Measurements from ENCODE around the gene IL1RL1. TPM values are rescaled to one million over a fixed set of nuclear protein-coding genes. Genes with fewer than 3 reads are reported as not detected.

IL1RL1 gene
- total RNA-seq, result 1 to 10 TPM; 1.3 to 3.4 TPM

DNA sequence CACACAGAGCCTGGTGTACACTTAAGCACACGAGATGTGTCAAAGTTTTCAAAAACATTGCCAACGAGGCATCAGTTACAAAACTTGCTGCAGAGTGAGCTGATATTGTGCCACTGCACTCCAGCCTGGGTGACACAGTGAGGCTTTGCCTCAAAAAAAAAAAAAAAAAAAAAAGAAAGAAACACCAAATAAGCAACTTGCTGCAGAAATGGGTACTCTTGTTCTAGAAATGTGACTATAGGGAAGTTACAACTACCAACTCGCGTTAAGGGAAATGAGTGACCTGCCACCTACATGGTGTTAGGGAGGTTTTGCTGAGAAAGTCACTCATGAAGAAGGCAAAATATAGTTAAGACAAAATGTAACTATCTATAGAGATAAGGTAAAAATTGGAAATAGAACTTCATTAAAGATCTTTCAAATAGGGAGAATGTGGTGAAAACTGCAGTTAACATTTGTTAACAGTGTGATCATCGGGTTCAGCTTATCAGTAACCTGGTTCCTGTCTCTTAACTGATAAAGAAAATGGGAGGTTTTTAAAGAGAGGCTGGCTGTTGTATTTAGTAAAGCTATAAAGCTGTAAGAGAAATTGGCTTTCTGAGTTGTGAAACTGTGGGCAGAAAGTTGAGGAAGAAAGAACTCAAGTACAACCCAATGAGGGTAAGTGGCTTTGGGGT, at the start of gene IL1RL1:
IL1RL1 (plus strand) TSS at position 600 of the 677 bp plus-strand sequence. CDS start 26,702 bp downstream, outside the sequence.
- no peaks in the 10 kb centered on the region for H3K9me3 ChIP-seq
- intact Hi-C loops (cut with DNase I), result no loop called here
- no peaks in the 10 kb centered on the region for H3K4me1 ChIP-seq (replicated peaks)
- H3K4me3 ChIP-seq, result no peak within 1 kb of the TSS
- H3K27me3 ChIP-seq (replicated peaks; ENCODE audit: insufficient read depth), result no peaks in the 10 kb centered on the region
- H3K36me3 ChIP-seq, result no peaks in the 10 kb centered on the region
- WGBS, result 69% methylated on average over 5 of the region's 5 CpGs
- TF ChIP-seq, protein P1, sequence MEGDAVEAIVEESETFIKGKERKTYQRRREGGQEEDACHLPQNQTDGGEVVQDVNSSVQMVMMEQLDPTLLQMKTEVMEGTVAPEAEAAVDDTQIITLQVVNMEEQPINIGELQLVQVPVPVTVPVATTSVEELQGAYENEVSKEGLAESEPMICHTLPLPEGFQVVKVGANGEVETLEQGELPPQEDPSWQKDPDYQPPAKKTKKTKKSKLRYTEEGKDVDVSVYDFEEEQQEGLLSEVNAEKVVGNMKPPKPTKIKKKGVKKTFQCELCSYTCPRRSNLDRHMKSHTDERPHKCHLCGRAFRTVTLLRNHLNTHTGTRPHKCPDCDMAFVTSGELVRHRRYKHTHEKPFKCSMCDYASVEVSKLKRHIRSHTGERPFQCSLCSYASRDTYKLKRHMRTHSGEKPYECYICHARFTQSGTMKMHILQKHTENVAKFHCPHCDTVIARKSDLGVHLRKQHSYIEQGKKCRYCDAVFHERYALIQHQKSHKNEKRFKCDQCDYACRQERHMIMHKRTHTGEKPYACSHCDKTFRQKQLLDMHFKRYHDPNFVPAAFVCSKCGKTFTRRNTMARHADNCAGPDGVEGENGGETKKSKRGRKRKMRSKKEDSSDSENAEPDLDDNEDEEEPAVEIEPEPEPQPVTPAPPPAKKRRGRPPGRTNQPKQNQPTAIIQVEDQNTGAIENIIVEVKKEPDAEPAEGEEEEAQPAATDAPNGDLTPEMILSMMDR (IDR thresholded peaks at IDR 0.05), result no peak
- no peak for TF ChIP-seq POLR2AphosphoS5 (IDR thresholded peaks at IDR 0.05)
- TF ChIP-seq POLR2A (IDR thresholded peaks at IDR 0.05), result no peak
- no peak for DNase-seq (ENCODE audit: low spot score)
- no peak within 1 kb of the TSS for H3K27ac ChIP-seq

DNA sequence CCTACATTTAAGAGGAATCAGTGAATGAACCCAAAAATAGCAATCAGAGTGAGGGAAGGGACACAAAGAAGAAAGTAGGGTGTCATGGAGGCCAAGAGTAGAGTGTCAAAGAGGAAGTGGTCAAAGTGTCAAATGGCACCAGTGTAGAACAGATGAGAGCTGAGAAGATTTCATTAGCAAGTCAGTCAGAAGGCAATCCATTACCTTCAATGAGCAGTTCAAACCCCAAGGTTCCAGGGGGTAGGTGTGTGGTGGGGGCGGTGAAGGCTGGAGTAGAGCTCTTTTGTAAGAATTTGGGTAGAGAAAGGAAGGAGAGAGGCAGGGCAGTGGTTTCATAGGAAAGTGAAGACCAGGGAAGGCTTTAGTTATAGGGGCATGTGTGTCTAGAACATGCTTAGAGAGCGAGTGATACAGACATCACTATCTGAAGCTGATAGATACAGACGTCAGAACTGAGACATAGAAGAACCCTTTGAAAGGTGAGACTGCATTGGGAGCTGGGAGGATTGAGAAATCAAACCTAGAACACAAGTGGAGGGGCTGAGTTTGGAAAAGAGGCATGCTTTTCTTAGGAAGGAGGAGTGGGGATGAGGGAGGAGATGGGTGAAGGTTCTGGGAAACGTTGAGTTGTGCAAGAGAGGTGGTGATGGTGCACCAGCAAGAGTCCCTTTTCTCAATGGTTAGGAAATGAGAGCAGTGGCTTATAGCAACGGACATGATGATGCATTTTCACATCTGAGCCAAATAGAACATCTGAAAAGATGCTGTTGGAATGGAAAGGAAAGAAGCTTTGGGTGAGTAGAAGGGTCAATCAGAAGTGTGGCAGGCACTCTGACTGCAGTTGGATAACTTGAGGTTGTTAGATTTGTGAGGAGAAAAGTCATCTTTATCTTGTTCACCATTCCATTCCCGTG, 48.9 kb upstream of the IL1RL1 start:
- intact Hi-C loops (cut with DNase I), result no loop called here
- WGBS, result 77% methylated on average over 6 of the region's 6 CpGs
- Histone ChIP-seq H3K27ac (no peak overlapping the region), H3K27me3 (replicated peaks; ENCODE audit: insufficient read depth) (no peaks in the 10 kb centered on the region), H3K9me3 (no peaks in the 10 kb centered on the region), H3K36me3 (no peaks in the 10 kb centered on the region), H3K4me1 (replicated peaks) (no peaks in the 10 kb centered on the region), H3K4me3 (no peak overlapping the region)
- DNase-seq (ENCODE audit: low spot score), result no peak
- TF ChIP-seq POLR2AphosphoS5 (IDR thresholded peaks at IDR 0.05) (no peak), POLR2A (IDR thresholded peaks at IDR 0.05) (no peak)
- TF ChIP-seq, protein P1 (IDR thresholded peaks at IDR 0.05), result no peak

DNA sequence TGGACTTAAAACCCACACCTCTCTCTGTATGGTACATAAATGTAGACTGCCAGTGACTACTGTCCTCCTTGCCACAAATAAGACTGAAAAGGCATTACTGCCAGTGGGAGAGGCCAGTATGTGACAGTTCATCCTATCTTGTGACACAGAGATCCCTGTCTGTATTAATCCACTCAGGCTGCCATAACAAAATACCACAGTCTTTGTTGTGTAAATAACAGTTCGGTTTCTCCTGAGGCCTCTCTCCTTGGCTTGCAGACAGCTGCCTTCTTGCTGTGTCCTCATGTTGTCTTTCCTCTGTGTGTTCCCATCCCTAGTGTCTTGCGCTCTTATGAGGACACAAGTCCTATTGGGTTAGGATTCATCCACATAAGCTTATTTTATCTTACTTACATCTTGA, 46.4 kb upstream of the IL1RL1 start:
- 68% methylated on average over 2 of the region's 2 CpGs for WGBS
- no peak for DNase-seq (ENCODE audit: low spot score)
- TF ChIP-seq, protein P1 (IDR thresholded peaks at IDR 0.05), result no peak
- TF ChIP-seq POLR2A (IDR thresholded peaks at IDR 0.05) (no peak), POLR2AphosphoS5 (IDR thresholded peaks at IDR 0.05) (no peak)

DNA sequence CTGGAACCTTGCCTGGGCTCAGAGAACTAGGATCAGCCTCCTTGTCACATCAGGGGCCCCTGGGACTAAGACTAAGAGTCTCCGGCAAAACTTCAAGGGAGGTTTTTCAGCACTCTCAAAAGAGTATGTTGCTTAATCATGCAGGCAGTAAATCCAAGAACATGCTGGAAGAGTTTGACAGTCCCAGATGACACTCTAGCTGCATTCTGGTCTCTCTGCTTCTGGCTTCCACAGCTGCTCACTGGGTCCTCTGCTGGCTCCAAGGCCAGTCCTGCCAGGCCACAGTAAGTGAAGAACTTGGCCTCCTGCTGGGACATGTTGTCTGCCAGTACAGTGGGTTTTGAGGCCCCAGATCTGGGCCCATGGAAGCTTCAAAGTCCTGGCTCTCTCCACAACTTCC, 45.2 kb upstream of the IL1RL1 start:
- no peak for DNase-seq (ENCODE audit: low spot score)
- Histone ChIP-seq H3K9me3 (no peaks in the 10 kb centered on the region), H3K4me1 (replicated peaks) (no peaks in the 10 kb centered on the region), H3K36me3 (no peaks in the 10 kb centered on the region), H3K27ac (no peak overlapping the region), H3K27me3 (replicated peaks; ENCODE audit: insufficient read depth) (no peaks in the 10 kb centered on the region), H3K4me3 (no peak overlapping the region)
- 56% methylated on average over 1 of the region's 1 CpG for WGBS
- intact Hi-C loops (cut with DNase I), result no loop called here
- TF ChIP-seq POLR2AphosphoS5 (IDR thresholded peaks at IDR 0.05) (no peak), POLR2A (IDR thresholded peaks at IDR 0.05) (no peak)
- TF ChIP-seq, protein P1 (IDR thresholded peaks at IDR 0.05), result no peak

More for the DNA sequence above, 46.4 kb upstream of the IL1RL1 start:
- intact Hi-C loops (cut with DNase I), result no loop called here
- no peaks in the 10 kb centered on the region for H3K27me3 ChIP-seq (replicated peaks; ENCODE audit: insufficient read depth)
- no peaks in the 10 kb centered on the region for H3K4me1 ChIP-seq (replicated peaks)
- no peaks in the 10 kb centered on the region for H3K36me3 ChIP-seq
- H3K4me3 ChIP-seq, result no peak overlapping the region
- no peak overlapping the region for H3K27ac ChIP-seq
- no peaks in the 10 kb centered on the region for H3K9me3 ChIP-seq
